Suprapubic skin (tissue), 4 donors: ENCODE measurements around the gene TAOK2. TPM values are rescaled to one million over a fixed set of nuclear protein-coding genes. Genes with fewer than 3 reads are reported as not detected.

Experiments used
- DNase-seq, 2 donors: peaks; one replicate each; pipeline ENCODE4 v3.0.0-alpha.2; 2019; ENCODE audit warnings: low spot score in 2 of 2
- H3K27ac ChIP-seq: fragments of 200-600 bp; sonication (generic); one replicate; pipeline ENCODE4 v1.5.1; 2019
- H3K27me3 ChIP-seq: fragments of 200-600 bp; sonication (generic); one replicate; pipeline ENCODE4 v1.5.1; 2019
- H3K36me3 ChIP-seq: fragments of 200-600 bp; sonication (generic); one replicate; pipeline ENCODE4 v1.5.1; 2019
- H3K4me1 ChIP-seq: fragments of 200-600 bp; sonication (generic); one replicate; pipeline ENCODE4 v1.5.1; 2019
- H3K4me3 ChIP-seq: fragments of 200-600 bp; sonication (generic); one replicate; pipeline ENCODE4 v1.5.1; 2019; ENCODE audit warnings: mild to moderate bottlenecking
- H3K9me3 ChIP-seq: fragments of 200-600 bp; sonication (generic); one replicate; pipeline ENCODE4 v1.5.1; 2019
- EP300 ChIP-seq: sonication (generic); formaldehyde crosslinking; IDR thresholded peaks from one replicate; pipeline ENCODE4 v1.6.1; 2017; ENCODE audit warnings: antibody characterized with exemption
- POLR2A ChIP-seq, 2 donors: fragments of 450-650 bp; IDR thresholded peaks; one replicate each; pipeline ENCODE4 v1.6.1; 2017; ENCODE audit warnings: antibody characterized with exemption in 2 of 2, mild to moderate bottlenecking in 2 of 2, moderate library complexity in 2 of 2
- POLR2AphosphoS5 ChIP-seq, 3 donors: sonication (generic); formaldehyde crosslinking; IDR thresholded peaks; one replicate each; pipeline ENCODE4 v1.6.1; 2017; ENCODE audit warnings: antibody characterized with exemption in 3 of 3
- WGBS: methylation state at CpG from one replicate; pipeline ENCODE4 v1.1.5; 2018; 5-methylcytosine and 5-hydroxymethylcytosine counted together
- total RNA-seq, 4 donors: library from RNA; depleted of rRNA; stranded (reverse); fragments of >200 nt; gene quantifications; one replicate each; pipeline ENCODE4 v1.1.0, GENCODE V29; 2016
- TF ChIP-seq, protein P1 (sequence below), 2 donors: fragments of 200-600 bp in 1 of 2; fragments of 450-650 bp in 1 of 2; sonication (generic) in 1 of 2; IDR thresholded peaks; one replicate each; pipeline ENCODE4 v1.5.1; 2016 to 2019; ENCODE audit warnings: antibody characterized with exemption in 2 of 2, mild to moderate bottlenecking in 1 of 2, moderate library complexity in 1 of 2

TAOK2 gene
- total RNA-seq, 4 donors from 2014 or later, result 29.1 to 54.4 (median 39.1) TPM

GRCh38 chr16:29993191-29993902 is 19.7 kb downstream of the TAOK2 start:
- DNase-seq, result peak in 1 of 2 donors; percentile 56
- Histone ChIP-seq H3K9me3 (no peaks in the 10 kb centered on the region), H3K27ac (no peak overlapping the region), H3K4me1 (peaks cover 29% of the 10 kb centered on the region), H3K4me3 (no peak overlapping the region), H3K27me3 (no peaks in the 10 kb centered on the region), H3K36me3 (peaks cover 59% of the 10 kb centered on the region)
- no peak for TF ChIP-seq POLR2AphosphoS5 (IDR thresholded peaks at IDR 0.05)
- TF ChIP-seq POLR2A (IDR thresholded peaks at IDR 0.05), result no peak
- TF ChIP-seq, protein P1, sequence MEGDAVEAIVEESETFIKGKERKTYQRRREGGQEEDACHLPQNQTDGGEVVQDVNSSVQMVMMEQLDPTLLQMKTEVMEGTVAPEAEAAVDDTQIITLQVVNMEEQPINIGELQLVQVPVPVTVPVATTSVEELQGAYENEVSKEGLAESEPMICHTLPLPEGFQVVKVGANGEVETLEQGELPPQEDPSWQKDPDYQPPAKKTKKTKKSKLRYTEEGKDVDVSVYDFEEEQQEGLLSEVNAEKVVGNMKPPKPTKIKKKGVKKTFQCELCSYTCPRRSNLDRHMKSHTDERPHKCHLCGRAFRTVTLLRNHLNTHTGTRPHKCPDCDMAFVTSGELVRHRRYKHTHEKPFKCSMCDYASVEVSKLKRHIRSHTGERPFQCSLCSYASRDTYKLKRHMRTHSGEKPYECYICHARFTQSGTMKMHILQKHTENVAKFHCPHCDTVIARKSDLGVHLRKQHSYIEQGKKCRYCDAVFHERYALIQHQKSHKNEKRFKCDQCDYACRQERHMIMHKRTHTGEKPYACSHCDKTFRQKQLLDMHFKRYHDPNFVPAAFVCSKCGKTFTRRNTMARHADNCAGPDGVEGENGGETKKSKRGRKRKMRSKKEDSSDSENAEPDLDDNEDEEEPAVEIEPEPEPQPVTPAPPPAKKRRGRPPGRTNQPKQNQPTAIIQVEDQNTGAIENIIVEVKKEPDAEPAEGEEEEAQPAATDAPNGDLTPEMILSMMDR (IDR thresholded peaks at IDR 0.05), result no peak
- no peak for TF ChIP-seq EP300
- 80% methylated on average over 11 of the region's 25 CpGs for WGBS

- peak overlapping the region; percentile 45 for H3K27ac ChIP-seq
- WGBS, result 86% methylated on average over 9 of the region's 9 CpGs
- no peak for TF ChIP-seq EP300
- TF ChIP-seq POLR2A (IDR thresholded peaks at IDR 0.05), result no peak
- TF ChIP-seq, protein P1 (IDR thresholded peaks at IDR 0.05), result no peak
- no peak for TF ChIP-seq POLR2AphosphoS5 (IDR thresholded peaks at IDR 0.05)
- DNase-seq, result no peak
- H3K4me1 ChIP-seq, result peaks cover 29% of the 10 kb centered on the region
- H3K36me3 ChIP-seq, result peaks cover 52% of the 10 kb centered on the region
- no peaks in the 10 kb centered on the region for H3K27me3 ChIP-seq
- no peaks in the 10 kb centered on the region for H3K9me3 ChIP-seq
- peak overlapping the region; percentile 80 for H3K4me3 ChIP-seq
Measured at GRCh38 chr16:29993903-29994599, 20.4 kb downstream of the TAOK2 start.

DNA sequence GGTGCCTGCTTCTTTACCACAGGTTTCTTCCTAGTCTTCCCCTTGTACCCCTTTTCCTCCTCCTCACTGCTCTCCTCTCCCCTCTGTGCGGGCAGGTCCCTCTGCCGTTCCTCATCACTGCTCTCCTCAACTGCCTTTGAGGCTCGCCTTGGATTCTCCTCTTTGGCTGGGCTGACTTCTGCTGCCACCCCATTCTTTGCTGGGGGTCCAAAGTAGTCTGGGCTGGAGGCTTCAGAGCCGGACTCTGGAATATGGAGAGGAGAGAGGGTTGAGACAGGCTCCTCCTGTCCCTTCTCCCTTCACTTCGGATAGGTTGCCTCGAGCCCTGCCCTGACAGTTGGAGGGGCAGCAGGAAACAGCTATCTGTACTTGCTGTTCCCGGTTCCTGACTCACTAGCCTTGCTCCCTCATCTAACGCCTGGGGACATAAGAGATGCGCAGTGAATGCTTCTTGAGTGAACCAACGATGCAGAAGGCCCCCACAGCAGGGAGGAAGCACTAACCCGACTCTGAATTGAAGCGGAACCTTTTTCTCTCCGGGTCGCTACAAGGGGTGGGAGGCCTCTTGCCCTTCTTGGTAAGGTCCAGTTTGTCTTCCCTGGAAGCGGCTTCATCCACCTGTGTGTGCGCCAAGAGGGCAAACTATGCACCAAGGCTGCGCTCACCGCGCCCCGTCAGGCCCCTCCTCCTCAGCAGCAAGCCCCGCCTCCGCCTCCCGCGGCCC is 21.1 kb downstream of the TAOK2 start:
- Histone ChIP-seq H3K27ac (peak overlapping the region; percentile 96), H3K9me3 (no peaks in the 10 kb centered on the region), H3K4me1 (peaks cover 29% of the 10 kb centered on the region), H3K4me3 (peak overlapping the region; percentile 80), H3K36me3 (peaks cover 52% of the 10 kb centered on the region), H3K27me3 (no peaks in the 10 kb centered on the region)
- WGBS, result 12% methylated on average over 16 of the region's 24 CpGs
- TF ChIP-seq POLR2AphosphoS5 (IDR thresholded peaks at IDR 0.05) (no peak), POLR2A (IDR thresholded peaks at IDR 0.05) (no peak), EP300 (no peak)
- TF ChIP-seq, protein P1 (IDR thresholded peaks at IDR 0.05), result no peak
- peak in 1 of 2 donors; percentile 52 for DNase-seq

DNA sequence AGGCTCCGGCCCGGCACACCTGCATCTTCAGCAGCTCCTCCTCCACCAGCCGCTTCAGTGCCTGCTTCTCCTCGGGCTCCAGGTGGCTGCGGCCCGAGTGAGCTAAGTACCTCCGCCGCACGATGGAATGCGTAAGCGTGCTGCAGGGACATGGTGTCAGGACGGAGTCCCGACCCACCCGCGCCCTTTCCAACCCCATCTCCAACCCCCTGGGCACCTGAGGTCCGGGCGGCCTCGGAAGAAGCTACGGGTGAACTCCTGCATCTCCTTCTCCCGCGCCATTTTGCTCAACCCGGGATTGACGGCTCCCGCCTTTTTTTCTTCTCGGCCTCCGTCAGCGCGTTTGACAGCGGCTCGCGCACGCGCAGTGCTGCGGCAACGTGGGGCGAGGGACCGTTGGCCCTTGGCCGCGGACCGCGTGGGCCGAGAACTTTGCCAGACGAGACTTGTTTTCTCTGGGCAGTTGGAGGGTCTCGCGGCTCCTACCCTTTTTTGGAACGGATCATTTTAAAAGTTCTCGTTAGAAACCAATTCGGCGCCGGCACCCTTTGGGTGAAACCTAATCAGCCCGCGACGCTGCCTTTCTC is 21.7 kb downstream of the TAOK2 start, which contains the start of gene HIRIP3:
TSS of gene HIRIP3 (minus strand) at position 294 of the 587 bp plus-strand sequence. CDS start at position 282, 12 bp downstream.
- peak; percentile 92 for DNase-seq
- Histone ChIP-seq H3K36me3 (peaks cover 52% of the 10 kb centered on the region), H3K27ac (peak within 1 kb of the TSS; percentile 96), H3K4me3 (peak within 1 kb of the TSS; percentile 80), H3K27me3 (no peaks in the 10 kb centered on the region), H3K4me1 (peaks cover 29% of the 10 kb centered on the region), H3K9me3 (no peaks in the 10 kb centered on the region)
- TF ChIP-seq POLR2A (IDR thresholded peaks at IDR 0.05) (no peak), POLR2AphosphoS5 (IDR thresholded peaks at IDR 0.05) (peak in 1 of 3 donors; percentile 65), EP300 (no peak)
- TF ChIP-seq, protein P1 (IDR thresholded peaks at IDR 0.05), result no peak
- under 1% methylated on average over 52 of the region's 53 CpGs for whole genome bisulfite sequencing
